Measurements from ENCODE around the gene FOXO6.

DNA sequence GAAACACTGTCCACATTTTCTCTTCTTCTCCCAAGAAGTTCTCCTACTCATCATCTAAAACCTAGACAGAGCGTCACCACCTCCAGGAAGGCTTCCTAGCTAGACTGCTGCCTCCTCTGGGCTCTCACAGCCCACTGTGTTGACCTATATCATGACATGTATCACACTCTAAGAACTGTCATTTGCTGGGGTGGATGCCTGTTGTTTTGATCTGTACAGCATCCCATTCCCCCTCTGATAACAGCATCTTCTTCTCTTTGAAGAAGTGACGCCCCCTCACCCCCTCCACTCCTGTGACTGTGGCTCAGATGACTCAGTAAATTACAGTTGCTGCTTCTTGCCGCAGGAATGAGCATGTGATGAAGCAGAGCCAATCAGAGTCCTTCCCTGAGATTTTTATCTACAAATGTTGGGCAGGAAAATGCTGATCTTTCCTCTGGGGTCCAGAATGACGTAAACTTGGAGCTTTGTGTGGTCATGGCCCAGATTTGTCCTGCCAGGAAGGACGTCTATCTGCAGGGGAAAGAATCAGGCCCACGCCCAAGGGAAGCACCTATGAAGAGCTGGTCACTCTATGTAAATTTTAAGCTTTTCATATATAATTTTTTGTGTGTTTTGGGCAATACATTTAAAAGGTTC is 28.0 kb upstream of the FOXO6 start:
- TF ChIP-seq POLR2A (IDR thresholded peaks at IDR 0.05), result no peak
- no peak for TF ChIP-seq CTCF (IDR thresholded peaks at IDR 0.05)

Measured in prostate gland (tissue), 2 donors.